C4-2B (cell line): ENCODE measurements around the gene TRIO.

Source experiments
- H3K27ac ChIP-seq: fragments of 450-650 bp; 2 replicates; pipeline ENCODE4 v1.5.1; 2017
- CTCF ChIP-seq: fragments of 450-650 bp; conservative IDR thresholded peaks from 2 replicates; pipeline ENCODE4 v1.5.1; 2017; ENCODE audit warnings: mild to moderate bottlenecking
- ZFX ChIP-seq: fragments of 450-650 bp; IDR thresholded peaks from 2 replicates; pipeline ENCODE4 v1.6.1; 2017

TRIO gene

GRCh38 chr5:14319102-14319501 is 176.0 kb downstream of the TRIO start:
- no peak overlapping the region for H3K27ac ChIP-seq
- no peak for TF ChIP-seq CTCF
- no peak for TF ChIP-seq ZFX

- TF ChIP-seq CTCF: no peak
- TF ChIP-seq ZFX: no peak
- H3K27ac ChIP-seq: no peak overlapping the region
These were observed 178.8 kb downstream of the TRIO start for GRCh38 chr5:14321936-14322335.

- TF ChIP-seq CTCF (no peak), ZFX (no peak)
- no peak overlapping the region for H3K27ac ChIP-seq
These were observed 179.5 kb downstream of the TRIO start for GRCh38 chr5:14322437-14323187.

- TF ChIP-seq CTCF: no peak
- no peak for TF ChIP-seq ZFX
- no peak overlapping the region for H3K27ac ChIP-seq
These were observed 180.3 kb downstream of the TRIO start for GRCh38 chr5:14323466-14323865.

GRCh38 chr5:14325369-14325768 is 182.2 kb downstream of the TRIO start:
- no peak overlapping the region for H3K27ac ChIP-seq
- TF ChIP-seq CTCF (no peak), ZFX (no peak)

- H3K27ac ChIP-seq: no peak overlapping the region
These were observed 183.1 kb downstream of the TRIO start for GRCh38 chr5:14326035-14326903.

More at GRCh38 chr5:14326035-14326903, 183.1 kb downstream of the TRIO start:
- TF ChIP-seq CTCF (peak; percentile 56), ZFX (no peak)
